H1 (cell line): ENCODE data around the gene CBFA2T2. TPM values are rescaled to one million over a fixed set of nuclear protein-coding genes. Genes with fewer than 3 reads are reported as not detected.

Source experiments
- CTCF ChIA-PET: fragments of 300-600 bp; sonication (Branson Sonifier 250); formaldehyde crosslinking; loops from one replicate; lab custom pipeline; 2021; ENCODE audit not compliant: partially characterized antibody; lab: Charles Lee
- POLR2A ChIA-PET: fragments of 300-600 bp; sonication (Branson Sonifier 250); formaldehyde crosslinking; loops from one replicate; lab custom pipeline; 2021; ENCODE audit warnings: inconsistent platforms; ENCODE audit not compliant: partially characterized antibody; lab: Charles Lee
- DNase-seq, 2 experiments: peaks; one replicate each; pipeline versions ENCODE4 v3.0.0 to v3.0.0-alpha.2; 2010 to 2022; ENCODE audit warnings: low spot score in 2 of 2, low read depth in 1 of 2, mixed read lengths in 1 of 2
- FAIRE-seq: peaks from 2 replicates; lab custom pipeline; 2011; peaks lifted over from hg19 to GRCh38; lab: Jason Lieb, UNC
- H2AFZ ChIP-seq: 2 replicates; pipeline ENCODE4 v1.8.1; 2012; ENCODE audit warnings: low read length, inconsistent platforms
- H2AK5ac ChIP-seq: 2 replicates; pipeline ENCODE4 v1.6.1; 2013; ENCODE audit warnings: low read depth, low read length
- H2BK120ac ChIP-seq: replicated peaks from 2 replicates; pipeline ENCODE3; 2013; ENCODE audit warnings: low read depth, low read length, inconsistent platforms
- H2BK12ac ChIP-seq: 2 replicates; pipeline ENCODE4 v1.6.1; 2013; ENCODE audit warnings: low read depth, low read length
- H2BK15ac ChIP-seq: 2 replicates; pipeline ENCODE4 v1.6.1; 2013; ENCODE audit warnings: low read length
- H2BK20ac ChIP-seq: 2 replicates; pipeline ENCODE4 v1.6.1; 2013; ENCODE audit warnings: low read length
- H2BK5ac ChIP-seq: 2 replicates; pipeline ENCODE4 v1.6.1; 2013; ENCODE audit warnings: low read depth, low read length
- H3K14ac ChIP-seq: 2 replicates; pipeline ENCODE4 v1.6.1; 2013; ENCODE audit warnings: inconsistent platforms; ENCODE audit not compliant: insufficient read length
- H3K18ac ChIP-seq: 2 replicates; pipeline ENCODE4 v1.6.1; 2013; ENCODE audit warnings: low read length; ENCODE audit errors: extremely low read depth
- H3K23ac ChIP-seq: 2 replicates; pipeline ENCODE4 v1.6.1; 2013; ENCODE audit warnings: inconsistent platforms; ENCODE audit not compliant: insufficient read length
- H3K23me2 ChIP-seq: 2 replicates; pipeline ENCODE4 v1.6.1; 2013; ENCODE audit warnings: low read depth, low read length
- H3K27ac ChIP-seq: 2 replicates; pipeline ENCODE4 v1.6.1; 2011; ENCODE audit warnings: low read depth, low read length, inconsistent platforms
- H3K27me3 ChIP-seq, 4 experiments: replicated peaks in 1 of 4; 1 replicate in 1 of 4; 2 replicates in 3 of 4; pipeline versions ENCODE4 v1.6.1 to v1.8.1; 2011 to 2013; ENCODE audit warnings: low read length in 3 of 4, mild to moderate bottlenecking in 3 of 4, inconsistent platforms in 2 of 4, mixed read lengths in 2 of 4, moderate library complexity in 1 of 4; ENCODE audit not compliant: control insufficient read depth in 3 of 4, insufficient read depth in 3 of 4; ENCODE audit errors: extremely low read depth in 1 of 4
- H3K36me3 ChIP-seq, 4 experiments: 2 replicates each; pipeline versions ENCODE4 v1.6.1 to v1.8.1; 2011 to 2013; ENCODE audit warnings: mild to moderate bottlenecking in 4 of 4, low read length in 3 of 4, moderate library complexity in 2 of 4, control low read depth in 1 of 4, inconsistent platforms in 1 of 4; ENCODE audit not compliant: insufficient read depth in 4 of 4, control insufficient read depth in 2 of 4
- H3K4ac ChIP-seq: replicated peaks from 2 replicates; pipeline ENCODE3; 2013; ENCODE audit warnings: low read length, low read depth, mixed read lengths, inconsistent platforms; ENCODE audit not compliant: insufficient read length
- H3K4me1 ChIP-seq, 4 experiments: replicated peaks in 1 of 4; 1 replicate in 1 of 4; 2 replicates in 3 of 4; pipeline versions ENCODE4 v1.6.1 to v1.8.1; 2011 to 2013; ENCODE audit warnings: low read length in 3 of 4, inconsistent platforms in 2 of 4, mixed read lengths in 1 of 4; ENCODE audit not compliant: insufficient read depth in 4 of 4, control insufficient read depth in 3 of 4
- H3K4me2 ChIP-seq, 2 experiments: 2 replicates each; pipeline versions ENCODE4 v1.6.1 to v1.8.1; 2011 to 2013; ENCODE audit warnings: low read depth in 2 of 2, low read length in 2 of 2, control low read depth in 1 of 2, inconsistent platforms in 1 of 2, mild to moderate bottlenecking in 1 of 2; ENCODE audit not compliant: insufficient read depth in 1 of 2
- H3K4me3 ChIP-seq, 4 experiments: fragments of 200-600, 300-600 bp in 1 of 4; sonication (generic), shearing (Covaris generic), sonication (Bioruptor Twin) in 1 of 4; 2 replicates each; pipeline versions ENCODE4 v1.5.1 to v1.8.1; 2011 to 2016; ENCODE audit warnings: low read length in 4 of 4, low read depth in 3 of 4, control low read depth in 2 of 4, inconsistent platforms in 2 of 4, mild to moderate bottlenecking in 2 of 4, mixed read lengths in 1 of 4, moderate library complexity in 1 of 4; ENCODE audit not compliant: insufficient read depth in 2 of 4; ENCODE audit errors: extremely low read depth in 1 of 4
- H3K56ac ChIP-seq: replicated peaks from 2 replicates; pipeline ENCODE3; 2013; ENCODE audit warnings: low read depth, mild to moderate bottlenecking, mixed read lengths, low read length, inconsistent platforms; ENCODE audit not compliant: insufficient read length
- H3K79me1 ChIP-seq: 2 replicates; pipeline ENCODE4 v1.6.1; 2013; ENCODE audit warnings: low read depth, low read length, control low read depth
- H3K79me2 ChIP-seq, 2 experiments: 2 replicates each; pipeline versions ENCODE4 v1.6.1 to v1.8.1; 2012 to 2013; ENCODE audit warnings: low read length in 2 of 2, mild to moderate bottlenecking in 2 of 2, inconsistent platforms in 1 of 2; ENCODE audit not compliant: insufficient read depth in 2 of 2, control insufficient read depth in 1 of 2
- H3K9ac ChIP-seq, 4 experiments: replicated peaks in 1 of 4; 1 replicate in 1 of 4; 2 replicates in 3 of 4; pipeline versions ENCODE4 v1.6.1 to v1.8.1; 2011 to 2013; ENCODE audit warnings: low read depth in 3 of 4, low read length in 3 of 4, control low read depth in 2 of 4, mild to moderate bottlenecking in 2 of 4, moderate library complexity in 2 of 4, inconsistent platforms in 1 of 4; ENCODE audit errors: extremely low read depth in 1 of 4
- H3K9me3 ChIP-seq, 2 experiments: 2 replicates each; pipeline versions ENCODE4 v1.6.1 to v1.8.1; 2012 to 2013; ENCODE audit warnings: mild to moderate bottlenecking in 2 of 2, moderate library complexity in 2 of 2, control low read depth in 1 of 2, inconsistent platforms in 1 of 2, low read depth in 1 of 2, low read length in 1 of 2, mixed read lengths in 1 of 2; ENCODE audit not compliant: insufficient read depth in 2 of 2
- H4K20me1 ChIP-seq, 2 experiments: replicated peaks in 1 of 2; 2 replicates each; pipeline versions ENCODE3 to v1.8.1; 2011 to 2013; ENCODE audit warnings: inconsistent platforms in 2 of 2, low read length in 2 of 2, mild to moderate bottlenecking in 1 of 2; ENCODE audit not compliant: insufficient read depth in 2 of 2, control insufficient read depth in 1 of 2
- H4K5ac ChIP-seq: 2 replicates; pipeline ENCODE4 v1.6.1; 2013; ENCODE audit warnings: low read length, low read depth, mixed read lengths, inconsistent platforms; ENCODE audit not compliant: insufficient read length
- H4K8ac ChIP-seq: 2 replicates; pipeline ENCODE4 v1.8.0; 2013; ENCODE audit warnings: mild to moderate bottlenecking, moderate library complexity, low read length, inconsistent platforms; ENCODE audit not compliant: insufficient read depth; ENCODE audit errors: extremely low read depth
- H4K91ac ChIP-seq: replicated peaks from 2 replicates; pipeline ENCODE3; 2013; ENCODE audit warnings: low read length, mixed read lengths, inconsistent platforms; ENCODE audit not compliant: insufficient read length
- ATF2 ChIP-seq: IDR thresholded peaks from 2 replicates; pipeline ENCODE4 v1.6.1; 2012; ENCODE audit warnings: low read length, inconsistent platforms
- GABPA ChIP-seq: IDR thresholded peaks from 2 replicates; pipeline ENCODE4 v1.6.1; 2011; ENCODE audit warnings: mild to moderate bottlenecking, low read length, moderate library complexity, borderline replicate concordance; ENCODE audit not compliant: insufficient read depth
- JUND ChIP-seq: IDR thresholded peaks from 2 replicates; pipeline ENCODE4 v1.6.1; 2011; ENCODE audit warnings: mild to moderate bottlenecking, improper control_type of control experiment, low read length
- MAFK ChIP-seq: IDR thresholded peaks from 2 replicates; pipeline ENCODE4 v1.6.1; 2012; ENCODE audit warnings: low read depth, mild to moderate bottlenecking, improper control_type of control experiment, low read length
- POLR2A ChIP-seq, 2 experiments: IDR thresholded peaks; 1 replicate in 1 of 2; 2 replicates in 1 of 2; pipeline ENCODE4 v1.6.1; 2011; ENCODE audit warnings: low read depth in 2 of 2, low read length in 2 of 2, mild to moderate bottlenecking in 2 of 2; ENCODE audit errors: control extremely low read depth in 1 of 2
- POLR2AphosphoS5 ChIP-seq: IDR thresholded peaks from 2 replicates; pipeline ENCODE4 v1.6.1; 2011; ENCODE audit warnings: low read depth, low read length
- TCF12 ChIP-seq: IDR thresholded peaks from 2 replicates; pipeline ENCODE4 v1.6.1; 2011; ENCODE audit warnings: low read depth, mild to moderate bottlenecking, low read length
- WGBS, 2 experiments: shearing (Covaris generic) in 1 of 2; methylation state at CpG; one replicate each; pipeline versions ENCODE4 v1.1.6 to v1.1.7; 2013 to 2015; ENCODE audit warnings: low lambda C conversion rate in 2 of 2, mixed read lengths in 2 of 2, inconsistent platforms in 1 of 2, low coverage in 1 of 2, missing lambda C conversion rate in 1 of 2; ENCODE audit not compliant: insufficient replicate concordance in 2 of 2, insufficient coverage in 1 of 2, insufficient read length in 1 of 2; ENCODE audit errors: extremely low coverage in 1 of 2, missing lambda C conversion rate in 1 of 2; 5-methylcytosine and 5-hydroxymethylcytosine counted together
- polyA plus RNA-seq, 7 experiments: library from polyadenylated mRNA; depleted of rRNA in 3 of 7; stranded (reverse) in 5 of 7; unstranded in 2 of 7; fragments of >200 nt in 5 of 7; fragments of 200-250 nt in 2 of 7; gene quantifications; 1 replicate in 5 of 7; 2 replicates in 1 of 7; 4 replicates in 1 of 7; pipeline versions ENCODE4 v1.2.1 to v1.2.3, GENCODE V29; 2011 to 2013; ENCODE audit warnings: missing spikeins in 2 of 7, mixed read lengths in 2 of 7
- total RNA-seq: library from RNA; stranded (reverse); fragmentation: NEBNext Ultra II Directional; extraction: Animal tissue kit (Norgen Biotek cat#: 25700); gene quantifications from 2 replicates; pipeline ENCODE4 v1.2.1, GENCODE V29; 2021
- TF ChIP-seq, protein P1 (sequence below), 3 experiments: IDR thresholded peaks; 1 replicate in 2 of 3; 2 replicates in 1 of 3; pipeline versions ENCODE4 v1.5.1 to v1.6.1; 2011; ENCODE audit warnings: low read length in 3 of 3, mild to moderate bottlenecking in 3 of 3, inconsistent platforms in 2 of 3, low read depth in 1 of 3, moderate library complexity in 1 of 3; ENCODE audit not compliant: insufficient read depth in 1 of 3; ENCODE audit errors: control extremely low read depth in 1 of 3

Gene CBFA2T2
- total and polyA plus RNA-seq, 2 of the 8 experiments (the other 6 are each of a cell fraction or from before 2014, with no cell fraction given) = 11.6 to 12.9 TPM

DNA sequence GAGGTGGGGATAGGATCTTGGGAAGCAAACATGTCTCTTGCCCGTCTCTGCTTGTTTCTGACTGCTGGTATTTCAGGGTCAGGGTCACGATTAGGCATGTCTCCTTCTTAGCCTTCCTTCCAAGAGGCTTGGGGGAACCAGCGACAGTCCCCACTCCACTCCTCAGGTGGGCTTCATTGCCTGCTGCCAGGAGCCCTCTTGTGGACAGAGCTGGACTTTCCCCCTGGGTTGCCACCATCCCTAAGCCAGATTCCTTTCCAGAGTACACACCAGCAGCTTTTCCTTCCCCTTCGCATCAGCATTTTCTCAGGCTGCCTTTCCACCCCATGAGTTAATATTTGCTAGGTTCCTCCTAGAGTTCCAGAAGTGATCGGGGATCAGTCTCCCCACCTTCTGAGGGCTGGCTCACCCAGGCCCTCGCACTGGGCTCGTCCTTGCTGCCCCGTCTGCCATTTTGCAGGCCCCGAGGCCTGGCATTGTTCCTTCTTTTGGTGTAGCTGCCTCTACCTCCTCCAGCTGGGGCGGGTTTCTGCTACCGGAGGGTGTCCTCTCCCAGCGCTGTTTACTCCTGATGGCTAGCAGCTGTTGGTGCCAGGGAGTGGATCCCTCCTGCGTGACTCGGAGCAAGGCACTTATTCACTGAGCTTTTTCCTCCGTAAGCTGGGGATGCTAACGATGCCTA lies 163.5 kb downstream of the CBFA2T2 start:
- H2AK5ac ChIP-seq = no peak overlapping the region
- no peak overlapping the region for H2BK5ac ChIP-seq
- H3K79me2 ChIP-seq = no peaks in the 10 kb centered on the region
- peaks cover 0 to 2% of the 10 kb centered on the region in 2 experiments for H4K20me1 ChIP-seq
- no peak overlapping the region for H3K4me3 ChIP-seq
- DNase-seq = peak; percentile 69 to 86
- no peak overlapping the region for H3K27ac ChIP-seq
- H3K36me3 ChIP-seq = peaks cover 0 to 4% (median 0%) of the 10 kb centered on the region in 4 experiments; a peak in 1 of 8 replicates
- no peak overlapping the region for H4K5ac ChIP-seq
- no peak overlapping the region for H2BK120ac ChIP-seq
- no peaks in the 10 kb centered on the region for H3K79me1 ChIP-seq
- ChIA-PET POLR2A (interaction anchor here (0.6 to 4.7 kb wide), 9 partner anchors 12 to 1338 kb away, joined by 3 to 63 read pairs (median 4); partner anchors contain the start of genes ACTL10, CDK5RAP1 and SNTA1), CTCF (interaction anchor here (0.7 to 4.5 kb wide), 35 partner anchors 9 to 441 kb away, joined by 3 to 38 read pairs (median 4); partner anchors contain the start of genes ACTL10, C20orf144 and CDK5RAP1)
- no peak overlapping the region for H2BK12ac ChIP-seq
- no peak overlapping the region for H3K56ac ChIP-seq
- no peaks in the 10 kb centered on the region for H3K9me3 ChIP-seq
- 69% methylated on average over 16 of the region's 16 CpGs; no CpG with 5 or more reads in 1 of the 2 experiments for WGBS, 2 experiments
- H3K9ac ChIP-seq = no peak overlapping the region
- H3K4me1 ChIP-seq = peaks cover 0 to 11% (median 1%) of the 10 kb centered on the region in 4 experiments; a peak in 4 of 7 replicates
- no peak overlapping the region for H2BK20ac ChIP-seq
- no peak overlapping the region for H4K8ac ChIP-seq
- H3K18ac ChIP-seq = no peak overlapping the region
- no peak overlapping the region for H2BK15ac ChIP-seq
- no peaks in the 10 kb centered on the region for H3K27me3 ChIP-seq
- no peak overlapping the region for H3K4me2 ChIP-seq
- H2AFZ ChIP-seq = no peak overlapping the region
- no peak overlapping the region for H4K91ac ChIP-seq
- H3K14ac ChIP-seq = no peak overlapping the region
- no peak overlapping the region for H3K4ac ChIP-seq
- no peak overlapping the region for H3K23ac ChIP-seq
- FAIRE-seq = peak; percentile 78
- H3K23me2 ChIP-seq = no peaks in the 10 kb centered on the region
- TF ChIP-seq POLR2AphosphoS5 = peak; percentile 26
- 0 out of 2 replicates have a peak, but pooled peaks have one; percentile 30 for TF ChIP-seq TCF12
- TF ChIP-seq ATF2 = peak; percentile 6; the same call in 1 of the 2 replicates
- peak; percentile 38; the same call in 1 of the 2 replicates for TF ChIP-seq GABPA
- TF ChIP-seq, protein P1, sequence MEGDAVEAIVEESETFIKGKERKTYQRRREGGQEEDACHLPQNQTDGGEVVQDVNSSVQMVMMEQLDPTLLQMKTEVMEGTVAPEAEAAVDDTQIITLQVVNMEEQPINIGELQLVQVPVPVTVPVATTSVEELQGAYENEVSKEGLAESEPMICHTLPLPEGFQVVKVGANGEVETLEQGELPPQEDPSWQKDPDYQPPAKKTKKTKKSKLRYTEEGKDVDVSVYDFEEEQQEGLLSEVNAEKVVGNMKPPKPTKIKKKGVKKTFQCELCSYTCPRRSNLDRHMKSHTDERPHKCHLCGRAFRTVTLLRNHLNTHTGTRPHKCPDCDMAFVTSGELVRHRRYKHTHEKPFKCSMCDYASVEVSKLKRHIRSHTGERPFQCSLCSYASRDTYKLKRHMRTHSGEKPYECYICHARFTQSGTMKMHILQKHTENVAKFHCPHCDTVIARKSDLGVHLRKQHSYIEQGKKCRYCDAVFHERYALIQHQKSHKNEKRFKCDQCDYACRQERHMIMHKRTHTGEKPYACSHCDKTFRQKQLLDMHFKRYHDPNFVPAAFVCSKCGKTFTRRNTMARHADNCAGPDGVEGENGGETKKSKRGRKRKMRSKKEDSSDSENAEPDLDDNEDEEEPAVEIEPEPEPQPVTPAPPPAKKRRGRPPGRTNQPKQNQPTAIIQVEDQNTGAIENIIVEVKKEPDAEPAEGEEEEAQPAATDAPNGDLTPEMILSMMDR (IDR thresholded peaks at IDR 0.05; ENCODE audit: control extremely low read depth in 1 of 3, insufficient read depth in 1 of 3, low read depth in 1 of 3, low read length in 3 of 3) = peak; percentile 94 to 97 (median 96)
- peak in 1 of 2 experiments; percentile 67; a peak in 1 of 3 replicates for TF ChIP-seq POLR2A (IDR thresholded peaks at IDR 0.05; ENCODE audit: control extremely low read depth in 1 of 2, low read depth in 2 of 2, low read length in 2 of 2)
- no peak for TF ChIP-seq MAFK
- TF ChIP-seq JUND = no peak
